ENCODE measurements around the gene SLC38A11. TPM values are rescaled to one million over a fixed set of nuclear protein-coding genes. Genes with fewer than 3 reads are reported as not detected.

The SLC38A11 gene
- total and polyA plus RNA-seq, 2 of the 13 experiments (the other 11 are each of a cell fraction or from before 2014, with no cell fraction given): 14.0 to 14.3 TPM

GRCh38 chr2:164913640-164914350 is 41.5 kb downstream of the SLC38A11 start (continued):
- TF ChIP-seq ZNF609 (CRISPR knock-in tag; IDR thresholded peaks at IDR 0.05; ENCODE audit: borderline replicate concordance): no peak
- no peak for TF ChIP-seq MED8 (CRISPR knock-in tag; IDR thresholded peaks at IDR 0.05; ENCODE audit: insufficient replicate concordance)
- TF ChIP-seq REST (IDR thresholded peaks at IDR 0.05; ENCODE audit: borderline replicate concordance in 1 of 2, low read depth in 1 of 2, low read length in 2 of 2): no peak
- peak; percentile 27; the same call in 1 of the 2 replicates for TF ChIP-seq SIX4 (CRISPR knock-in tag; IDR thresholded peaks at IDR 0.05)
- peak; percentile 92; the same call in 1 of the 2 replicates for TF ChIP-seq CHD4 (IDR thresholded peaks at IDR 0.05; ENCODE audit: borderline replicate concordance, low read length)
- no peak for TF ChIP-seq MAFG (CRISPR knock-in tag; IDR thresholded peaks at IDR 0.05)
- TF ChIP-seq ZMYM4 (CRISPR knock-in tag; IDR thresholded peaks at IDR 0.05): peak; percentile 84
- TF ChIP-seq NFATC3 (CRISPR knock-in tag; IDR thresholded peaks at IDR 0.05): no peak
- no peak for TF ChIP-seq ZNF101 (CRISPR knock-in tag; IDR thresholded peaks at IDR 0.05; ENCODE audit: borderline replicate concordance, low read depth)
- TF ChIP-seq ZNF275 (CRISPR knock-in tag; IDR thresholded peaks at IDR 0.05; ENCODE audit: borderline replicate concordance): 0 out of 2 replicates have a peak, but pooled peaks have one; percentile 49
- TF ChIP-seq ARNT (IDR thresholded peaks at IDR 0.05): no peak
- no peak for TF ChIP-seq TCF7L2 (IDR thresholded peaks at IDR 0.05; ENCODE audit: low read depth, low read length)
- no peak for TF ChIP-seq ZNF7 (CRISPR knock-in tag; IDR thresholded peaks at IDR 0.05)
- peak; percentile 48 for TF ChIP-seq MED1 (CRISPR knock-in tag; IDR thresholded peaks at IDR 0.05)
- peak; percentile 16; the same call in 1 of the 2 replicates for TF ChIP-seq ZNF362 (CRISPR knock-in tag; IDR thresholded peaks at IDR 0.05; ENCODE audit: borderline replicate concordance)
- TF ChIP-seq TFDP1 (CRISPR knock-in tag; IDR thresholded peaks at IDR 0.05; ENCODE audit: borderline replicate concordance): no peak
- no peak for TF ChIP-seq ZSCAN29 (CRISPR knock-in tag; conservative IDR thresholded peaks at IDR 0.05)

Data from HepG2 (cell line).